ENCODE results near the gene ASMTL. TPM values are rescaled to one million over a fixed set of nuclear protein-coding genes. Genes with fewer than 3 reads are reported as not detected.

ASMTL gene
- total RNA-seq, 2 donors from 2014 or later: 46.7 to 80.9 TPM

DNA sequence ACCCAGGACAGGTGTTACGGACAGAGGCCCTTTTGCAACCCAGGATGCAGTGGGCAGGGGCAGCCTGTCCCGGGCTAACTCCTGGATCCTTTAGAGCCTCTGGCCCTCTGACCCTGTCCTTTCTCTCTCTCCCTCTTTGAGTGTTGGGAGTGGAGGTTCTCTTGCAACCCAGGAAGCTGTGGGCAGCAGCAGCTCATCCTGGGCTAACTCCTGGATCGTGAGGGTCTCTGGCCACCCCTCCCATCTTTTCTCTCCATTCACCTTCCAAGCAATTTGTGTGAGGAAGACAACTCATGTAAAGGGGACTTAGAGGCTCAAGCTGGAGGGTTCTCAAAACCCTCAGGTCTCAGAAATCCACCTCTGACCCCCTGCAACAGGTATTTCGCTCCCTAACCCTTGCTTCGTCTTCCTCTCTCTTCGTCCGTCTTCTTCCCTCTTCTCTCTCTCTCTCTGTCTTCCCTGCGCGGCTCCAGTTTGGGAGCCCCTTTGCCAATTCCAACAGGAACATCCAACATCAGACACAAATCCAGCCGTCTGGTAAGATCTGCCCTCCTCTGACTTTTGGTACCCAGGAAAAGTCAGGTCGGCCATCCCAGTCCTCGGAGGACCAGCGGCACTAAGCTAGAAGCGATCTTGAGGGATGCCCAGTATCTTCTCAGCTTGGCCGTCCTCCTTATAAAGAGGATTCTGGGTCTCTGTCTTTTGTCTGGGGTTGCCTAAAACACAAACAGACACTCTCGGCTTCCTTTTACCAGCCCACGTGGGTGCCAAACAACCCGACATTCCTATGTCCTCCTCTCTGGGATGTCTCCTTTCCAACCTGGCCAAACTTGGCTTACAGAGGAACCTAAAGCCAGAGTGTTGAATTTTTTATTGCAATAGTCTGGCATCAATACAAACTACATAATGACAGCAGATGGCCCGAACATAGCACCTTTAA, 7.9 kb downstream of the ASMTL start:
- H3K4me3 Mint-ChIP-seq: no peak overlapping the region
- WGBS, 2 experiments (ENCODE audit: insufficient coverage in 1 of 2, insufficient read length in 1 of 2): 93 to 99% methylated on average over 15 to 18 of the region's 19 CpGs

DNA sequence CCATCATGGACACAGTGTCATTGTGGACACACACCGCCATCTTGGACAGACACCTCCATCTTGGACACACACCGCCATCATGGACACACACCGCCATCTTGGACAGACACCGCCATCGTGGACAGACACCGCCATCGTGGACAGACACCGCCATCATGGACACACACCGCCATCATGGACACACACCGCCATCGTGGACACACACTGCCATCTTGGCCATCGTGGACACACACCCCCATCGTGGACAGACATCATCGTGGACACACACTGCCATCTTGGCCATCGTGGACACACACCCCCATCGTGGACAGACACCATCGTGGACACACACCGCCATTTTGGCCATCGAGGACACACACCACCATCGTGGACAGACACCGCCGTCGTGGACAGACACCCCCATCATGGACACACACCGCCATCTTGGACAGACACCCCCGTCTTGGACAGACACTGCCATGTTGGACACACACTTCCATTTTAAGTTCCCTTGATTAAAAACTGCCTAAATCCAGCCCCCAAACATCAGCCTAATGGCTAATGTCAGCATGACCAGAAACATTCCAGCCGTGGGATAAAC, 9.1 kb downstream of the ASMTL start:
- Mint-ChIP-seq H3K27ac (no peak overlapping the region), H3K36me3 (ENCODE audit: low read depth) (peaks cover 75% of the 10 kb centered on the region), H3K4me1 (no peaks in the 10 kb centered on the region), H3K4me3 (no peak overlapping the region), H3K9me3 (peaks cover 53% of the 10 kb centered on the region), H3K27me3 (ENCODE audit: insufficient read depth) (no peaks in the 10 kb centered on the region)
- Histone ChIP-seq H3K9ac (ENCODE audit: extremely low read depth, low read length, poor library complexity, severe bottlenecking) (no peak overlapping the region), H3K4me1 (ENCODE audit: control insufficient read depth, insufficient read depth, low read length) (no peaks in the 10 kb centered on the region), H3K4me3 (ENCODE audit: low read length) (no peak overlapping the region), H3K27me3 (ENCODE audit: control insufficient read depth, insufficient read depth, low read length, poor library complexity, severe bottlenecking) (no peaks in the 10 kb centered on the region), H3K9me3 (ENCODE audit: control insufficient read depth, low read length) (peaks cover 14% of the 10 kb centered on the region), H3K27ac (ENCODE audit: low read depth, low read length) (no peak overlapping the region), H3K36me3 (ENCODE audit: control insufficient read depth, insufficient read depth, low read length) (peaks cover 34% of the 10 kb centered on the region)
- TF ChIP-seq, protein P1, sequence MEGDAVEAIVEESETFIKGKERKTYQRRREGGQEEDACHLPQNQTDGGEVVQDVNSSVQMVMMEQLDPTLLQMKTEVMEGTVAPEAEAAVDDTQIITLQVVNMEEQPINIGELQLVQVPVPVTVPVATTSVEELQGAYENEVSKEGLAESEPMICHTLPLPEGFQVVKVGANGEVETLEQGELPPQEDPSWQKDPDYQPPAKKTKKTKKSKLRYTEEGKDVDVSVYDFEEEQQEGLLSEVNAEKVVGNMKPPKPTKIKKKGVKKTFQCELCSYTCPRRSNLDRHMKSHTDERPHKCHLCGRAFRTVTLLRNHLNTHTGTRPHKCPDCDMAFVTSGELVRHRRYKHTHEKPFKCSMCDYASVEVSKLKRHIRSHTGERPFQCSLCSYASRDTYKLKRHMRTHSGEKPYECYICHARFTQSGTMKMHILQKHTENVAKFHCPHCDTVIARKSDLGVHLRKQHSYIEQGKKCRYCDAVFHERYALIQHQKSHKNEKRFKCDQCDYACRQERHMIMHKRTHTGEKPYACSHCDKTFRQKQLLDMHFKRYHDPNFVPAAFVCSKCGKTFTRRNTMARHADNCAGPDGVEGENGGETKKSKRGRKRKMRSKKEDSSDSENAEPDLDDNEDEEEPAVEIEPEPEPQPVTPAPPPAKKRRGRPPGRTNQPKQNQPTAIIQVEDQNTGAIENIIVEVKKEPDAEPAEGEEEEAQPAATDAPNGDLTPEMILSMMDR (conservative IDR thresholded peaks at IDR 0.05): no peak
- DNase-seq: peak; percentile 29
- 84 to 88% methylated on average over 19 to 26 of the region's 26 CpGs for WGBS, 2 experiments (ENCODE audit: insufficient coverage in 1 of 2, insufficient read length in 1 of 2)

More for the DNA sequence above, 7.9 kb downstream of the ASMTL start:
- TF ChIP-seq, protein P1 (conservative IDR thresholded peaks at IDR 0.05): no peak
- Mint-ChIP-seq H3K9me3 (peaks cover 65% of the 10 kb centered on the region), H3K27ac (no peak overlapping the region), H3K36me3 (ENCODE audit: low read depth) (peaks cover 77% of the 10 kb centered on the region), H3K4me1 (no peaks in the 10 kb centered on the region), H3K27me3 (ENCODE audit: insufficient read depth) (no peaks in the 10 kb centered on the region)
- no peak overlapping the region for H3K9ac ChIP-seq (ENCODE audit: extremely low read depth, low read length, poor library complexity, severe bottlenecking)
- H3K27ac ChIP-seq (ENCODE audit: low read depth, low read length): no peak overlapping the region
- peaks cover 27% of the 10 kb centered on the region for H3K9me3 ChIP-seq (ENCODE audit: control insufficient read depth, low read length)
- no peaks in the 10 kb centered on the region for H3K4me1 ChIP-seq (ENCODE audit: control insufficient read depth, insufficient read depth, low read length)
- no peak overlapping the region for H3K4me3 ChIP-seq (ENCODE audit: low read length)
- H3K27me3 ChIP-seq (ENCODE audit: control insufficient read depth, insufficient read depth, low read length, poor library complexity, severe bottlenecking): no peaks in the 10 kb centered on the region
- DNase-seq: peak; percentile 29
- H3K36me3 ChIP-seq (ENCODE audit: control insufficient read depth, insufficient read depth, low read length): peaks cover 39% of the 10 kb centered on the region

DNA sequence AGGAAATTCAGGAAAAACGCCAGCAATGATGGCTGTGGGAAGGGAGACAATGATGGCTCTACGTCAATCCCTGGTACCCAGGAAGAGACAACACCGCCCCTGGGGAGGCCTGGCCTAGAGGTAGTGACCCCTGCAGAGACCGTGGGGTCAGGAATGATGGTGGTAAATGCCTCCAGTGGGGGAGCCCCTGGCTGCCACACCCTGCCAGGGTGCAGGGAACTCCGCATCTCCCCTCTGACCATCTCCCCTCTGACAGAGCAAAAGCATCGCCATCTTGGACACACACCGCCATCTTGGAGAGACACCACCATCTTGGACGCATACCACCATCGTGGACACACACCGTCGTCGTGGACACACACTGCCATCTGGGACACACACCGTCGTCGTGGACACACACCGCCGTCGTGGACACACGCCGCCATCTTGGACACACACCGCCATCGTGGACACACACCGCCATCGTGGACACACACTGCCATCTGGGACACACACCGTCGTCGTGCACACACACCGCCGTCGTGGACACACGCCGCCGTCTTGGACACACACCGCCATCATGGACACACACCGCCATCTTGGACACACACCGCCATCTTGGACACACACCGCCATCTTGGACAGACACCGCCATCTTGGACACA, 9.9 kb downstream of the ASMTL start:
- Histone ChIP-seq H3K4me1 (ENCODE audit: control insufficient read depth, insufficient read depth, low read length) (no peaks in the 10 kb centered on the region), H3K36me3 (ENCODE audit: control insufficient read depth, insufficient read depth, low read length) (peaks cover 34% of the 10 kb centered on the region), H3K27me3 (ENCODE audit: control insufficient read depth, insufficient read depth, low read length, poor library complexity, severe bottlenecking) (no peaks in the 10 kb centered on the region), H3K9ac (ENCODE audit: extremely low read depth, low read length, poor library complexity, severe bottlenecking) (no peak overlapping the region), H3K27ac (ENCODE audit: low read depth, low read length) (no peak overlapping the region), H3K4me3 (ENCODE audit: low read length) (no peak overlapping the region), H3K9me3 (ENCODE audit: control insufficient read depth, low read length) (peaks cover 7% of the 10 kb centered on the region)
- H3K9me3 Mint-ChIP-seq: peaks cover 45% of the 10 kb centered on the region
- peak; percentile 20 for DNase-seq
- H3K4me1 Mint-ChIP-seq: no peaks in the 10 kb centered on the region
- 88 to 90% methylated on average over 27 to 35 of the region's 38 CpGs for WGBS, 2 experiments (ENCODE audit: insufficient coverage in 1 of 2, insufficient read length in 1 of 2)
- TF ChIP-seq, protein P1 (conservative IDR thresholded peaks at IDR 0.05): no peak
- H3K4me3 Mint-ChIP-seq: no peak overlapping the region
- H3K27ac Mint-ChIP-seq: no peak overlapping the region
- H3K27me3 Mint-ChIP-seq (ENCODE audit: insufficient read depth): no peaks in the 10 kb centered on the region
- peaks cover 75% of the 10 kb centered on the region for H3K36me3 Mint-ChIP-seq (ENCODE audit: low read depth)
